Heart left ventricle (tissue), 13 donors: ENCODE measurements around the gene PLCD1.
"Not testable (repeated sequence)": the region's sequence is repeated elsewhere in the genome, so short reads cannot be mapped to it uniquely, and the experiment has no call there.

ENCODE experiments used
- POLR2A ChIP-seq, 2 donors: fragments of 450-650 bp; IDR thresholded peaks; one replicate each; pipeline ENCODE4 v1.6.1; 2017; ENCODE audit warnings: antibody characterized with exemption in 2 of 2, mild to moderate bottlenecking in 2 of 2, moderate library complexity in 2 of 2
- TF ChIP-seq, protein P1 (sequence below), 12 donors: fragments of 200-600 bp; sonication (generic) in 4 of 12; IDR thresholded peaks; one replicate each; pipeline versions ENCODE4 v1.5.0 to v1.8.0; 2018 to 2022; ENCODE audit warnings: antibody characterized with exemption in 12 of 12, mild to moderate bottlenecking in 5 of 12
- donor health status: ischemic (EF 13 %, LVEDD 7.1; RV severe dilation, severe dysfunction).
- donor health status: DM: no; HTN: yes; CAD: no.
- donor health status: DM: no; HTN: no; CAD: no.
- donor health status: ischemic (EF 25% LVEDD 6.9; RV normal size, moderate dysfunction).
- donor health status: ischemic (EF 25% LVEDD 5.7; RV mildly dilated, moderate dysfunction).
- donor health status: ischemic (EF 35%, LVEDD 5.7; RV mildly dilated, moderate dysfunction).
- donor health status: nonischemic (EF 11% LVEDD 7.7; RV severe dilation, severe dysfunction).
- donor health status: DM: yes; HTN: yes; CAD: no.
- donor health status: PGD.
- donor health status: ischemic (EF 29% LVEDD 5.4; RV normal size, mild dysfunction).
- donor health status: nonischemic (EF 23%, LVEDD 6.1; RV moderate dilation, normal function).

DNA sequence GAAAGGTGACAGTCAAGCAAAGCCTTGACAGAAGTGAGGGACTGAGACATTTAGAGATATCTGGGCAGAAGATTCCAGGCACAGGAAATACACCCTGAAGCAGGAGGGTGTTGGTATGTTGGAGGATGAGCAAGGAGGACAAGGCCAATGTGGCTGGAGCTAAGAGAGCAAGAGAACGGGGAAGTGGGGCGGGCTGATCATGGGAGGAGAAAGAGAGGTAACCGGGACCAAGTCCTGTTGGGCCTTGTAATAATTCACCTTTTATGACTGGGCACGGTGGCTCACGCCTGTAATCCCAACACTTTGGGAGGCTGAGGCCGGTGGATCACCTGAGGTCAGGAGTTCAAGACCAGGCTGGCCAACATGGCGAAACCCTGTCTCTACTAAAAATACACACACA is 4.1 kb upstream of the PLCD1 start:
- TF ChIP-seq, protein P1, sequence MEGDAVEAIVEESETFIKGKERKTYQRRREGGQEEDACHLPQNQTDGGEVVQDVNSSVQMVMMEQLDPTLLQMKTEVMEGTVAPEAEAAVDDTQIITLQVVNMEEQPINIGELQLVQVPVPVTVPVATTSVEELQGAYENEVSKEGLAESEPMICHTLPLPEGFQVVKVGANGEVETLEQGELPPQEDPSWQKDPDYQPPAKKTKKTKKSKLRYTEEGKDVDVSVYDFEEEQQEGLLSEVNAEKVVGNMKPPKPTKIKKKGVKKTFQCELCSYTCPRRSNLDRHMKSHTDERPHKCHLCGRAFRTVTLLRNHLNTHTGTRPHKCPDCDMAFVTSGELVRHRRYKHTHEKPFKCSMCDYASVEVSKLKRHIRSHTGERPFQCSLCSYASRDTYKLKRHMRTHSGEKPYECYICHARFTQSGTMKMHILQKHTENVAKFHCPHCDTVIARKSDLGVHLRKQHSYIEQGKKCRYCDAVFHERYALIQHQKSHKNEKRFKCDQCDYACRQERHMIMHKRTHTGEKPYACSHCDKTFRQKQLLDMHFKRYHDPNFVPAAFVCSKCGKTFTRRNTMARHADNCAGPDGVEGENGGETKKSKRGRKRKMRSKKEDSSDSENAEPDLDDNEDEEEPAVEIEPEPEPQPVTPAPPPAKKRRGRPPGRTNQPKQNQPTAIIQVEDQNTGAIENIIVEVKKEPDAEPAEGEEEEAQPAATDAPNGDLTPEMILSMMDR (IDR thresholded peaks at IDR 0.05) = not testable (repeated sequence)
- TF ChIP-seq POLR2A (IDR thresholded peaks at IDR 0.05) = not testable (repeated sequence)
